Activated naive CD4-positive, alpha-beta T cell treated with anti-CD3 and anti-CD28 coated beads, Interleukin-2, amount 50 U/mL, for 24 hours (primary cell): ENCODE measurements around the gene IL1RAP.
A peak's percentile ranks its signal among the peaks of the same experiment; 100 is the strongest.
"Not testable (repeated sequence)": the region's sequence is repeated elsewhere in the genome, so short reads cannot be mapped to it uniquely, and the experiment has no call there.

ENCODE experiments used
- H3K27ac Mint-ChIP-seq: one replicate; pipeline ENCODE4 v1.8.0; 2021; ENCODE audit warnings: mild to moderate bottlenecking, mixed read lengths
- H3K27me3 Mint-ChIP-seq: one replicate; pipeline ENCODE4 v1.8.0; 2021; ENCODE audit warnings: mixed read lengths
- H3K36me3 Mint-ChIP-seq: one replicate; pipeline ENCODE4 v1.8.0; 2021; ENCODE audit warnings: mixed read lengths
- H3K4me1 Mint-ChIP-seq: one replicate; pipeline ENCODE4 v1.8.0; 2021; ENCODE audit warnings: mixed read lengths
- H3K4me3 Mint-ChIP-seq: one replicate; pipeline ENCODE4 v1.8.0; 2021; ENCODE audit warnings: mild to moderate bottlenecking, mixed read lengths
- H3K9me3 Mint-ChIP-seq: one replicate; pipeline ENCODE4 v1.8.0; 2021; ENCODE audit warnings: mixed read lengths

IL1RAP gene

DNA sequence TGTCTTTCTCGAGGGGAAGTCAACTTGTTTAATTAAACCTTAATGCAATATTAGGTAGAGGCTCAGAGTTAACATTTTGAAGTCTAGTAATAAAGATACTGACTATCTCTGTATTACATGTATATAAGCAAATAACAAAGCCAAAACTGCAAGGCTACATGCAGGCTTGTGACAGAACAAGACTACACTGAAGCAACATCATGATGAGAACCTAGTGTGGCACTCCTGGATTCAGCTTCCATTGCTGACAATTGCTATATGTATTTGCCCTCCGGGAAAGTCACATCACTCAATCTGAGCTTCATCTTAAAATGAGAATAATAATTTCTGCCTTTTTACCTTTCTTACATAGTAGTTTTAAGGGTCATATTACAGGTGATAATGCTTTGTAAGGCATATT, 15.6 kb upstream of the IL1RAP start:
- Mint-ChIP-seq H3K27me3 (peaks cover 10% of the 10 kb centered on the region), H3K4me3 (no peak overlapping the region), H3K27ac (no peak overlapping the region), H3K36me3 (no peaks in the 10 kb centered on the region), H3K9me3 (no peaks in the 10 kb centered on the region), H3K4me1 (peaks cover 3% of the 10 kb centered on the region)

DNA sequence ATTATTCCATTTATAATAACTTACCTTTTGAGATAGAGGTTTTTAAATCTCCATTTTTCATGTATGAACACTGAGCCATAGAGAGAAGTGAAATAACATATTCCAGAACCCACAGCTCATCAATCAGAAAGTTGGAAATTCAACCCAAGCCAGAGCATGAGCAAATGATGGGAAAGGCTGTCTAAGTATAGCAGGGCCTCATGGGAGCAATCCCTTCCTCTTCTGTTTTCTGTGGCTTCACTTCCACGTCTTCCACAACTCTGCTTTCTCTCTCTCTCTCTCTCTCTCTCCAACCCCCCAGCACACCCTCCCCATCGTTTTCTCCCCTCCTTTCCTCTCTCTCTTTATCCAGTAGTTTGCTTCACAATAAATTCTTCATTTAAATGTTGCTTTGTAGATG, 14.8 kb upstream of the IL1RAP start:
- H3K4me1 Mint-ChIP-seq = peaks cover 3% of the 10 kb centered on the region
- H3K27ac Mint-ChIP-seq = no peak overlapping the region
- peaks cover 10% of the 10 kb centered on the region for H3K27me3 Mint-ChIP-seq
- no peaks in the 10 kb centered on the region for H3K36me3 Mint-ChIP-seq
- no peaks in the 10 kb centered on the region for H3K9me3 Mint-ChIP-seq
- H3K4me3 Mint-ChIP-seq = no peak overlapping the region

DNA sequence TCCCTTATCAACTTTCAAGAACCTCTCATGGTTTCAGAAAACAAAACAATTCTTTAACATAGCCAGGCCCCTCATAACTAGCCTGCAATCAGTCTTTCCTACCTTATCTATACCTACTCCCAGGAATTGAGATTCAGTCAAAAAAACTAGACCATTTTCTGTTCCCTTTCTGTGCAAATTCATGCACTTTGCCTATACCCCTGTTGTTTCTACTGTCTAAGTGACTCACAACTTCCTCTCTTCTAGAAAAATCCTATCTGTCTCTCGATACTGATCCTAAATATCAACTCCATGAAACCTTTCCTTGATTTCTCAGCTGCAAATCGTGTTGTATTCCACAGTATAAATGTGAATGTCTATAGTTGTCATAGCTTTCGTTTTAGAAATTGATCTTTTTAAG, 10.9 kb upstream of the IL1RAP start:
- Mint-ChIP-seq H3K27me3 (peaks cover 7% of the 10 kb centered on the region), H3K36me3 (no peaks in the 10 kb centered on the region), H3K9me3 (no peaks in the 10 kb centered on the region), H3K4me3 (no peak overlapping the region), H3K4me1 (no peaks in the 10 kb centered on the region), H3K27ac (no peak overlapping the region)

DNA sequence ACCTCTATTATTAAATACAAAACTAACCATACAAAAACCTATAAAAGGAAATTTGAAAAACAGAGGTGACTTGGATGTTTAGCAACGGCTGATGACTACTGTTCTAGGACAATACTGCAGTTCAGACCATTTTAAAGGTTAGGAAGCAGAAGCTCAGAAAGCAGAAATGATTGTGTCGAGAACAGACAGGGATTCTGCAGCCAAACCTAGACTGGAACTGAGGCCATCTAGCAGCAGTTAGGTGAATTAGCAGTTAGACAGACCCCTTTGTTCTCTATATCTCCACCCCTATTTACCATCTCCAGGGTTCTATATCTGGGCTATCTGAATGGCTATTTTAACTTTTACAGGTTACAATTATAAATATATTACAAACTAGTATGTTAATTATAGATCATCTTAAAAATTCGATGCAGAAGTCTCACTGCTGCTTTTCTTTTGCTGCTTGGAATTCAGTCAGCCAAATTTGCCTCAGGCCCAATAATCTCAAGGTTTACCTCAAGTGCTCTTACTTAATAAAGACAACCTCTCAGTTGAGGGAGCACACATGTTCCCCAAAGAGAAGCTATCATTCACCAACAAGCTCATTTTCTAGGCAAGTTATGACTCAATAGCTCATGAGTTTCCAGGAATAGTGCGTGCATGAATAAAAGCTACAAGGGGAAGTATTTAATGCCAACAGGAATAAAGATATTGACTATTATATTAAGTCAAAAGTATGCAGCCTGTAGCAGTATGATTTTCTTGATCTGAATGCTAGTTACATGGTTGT, 9.3 kb upstream of the IL1RAP start:
- Mint-ChIP-seq H3K4me3 (no peak overlapping the region), H3K27ac (no peak overlapping the region), H3K4me1 (no peaks in the 10 kb centered on the region)

DNA sequence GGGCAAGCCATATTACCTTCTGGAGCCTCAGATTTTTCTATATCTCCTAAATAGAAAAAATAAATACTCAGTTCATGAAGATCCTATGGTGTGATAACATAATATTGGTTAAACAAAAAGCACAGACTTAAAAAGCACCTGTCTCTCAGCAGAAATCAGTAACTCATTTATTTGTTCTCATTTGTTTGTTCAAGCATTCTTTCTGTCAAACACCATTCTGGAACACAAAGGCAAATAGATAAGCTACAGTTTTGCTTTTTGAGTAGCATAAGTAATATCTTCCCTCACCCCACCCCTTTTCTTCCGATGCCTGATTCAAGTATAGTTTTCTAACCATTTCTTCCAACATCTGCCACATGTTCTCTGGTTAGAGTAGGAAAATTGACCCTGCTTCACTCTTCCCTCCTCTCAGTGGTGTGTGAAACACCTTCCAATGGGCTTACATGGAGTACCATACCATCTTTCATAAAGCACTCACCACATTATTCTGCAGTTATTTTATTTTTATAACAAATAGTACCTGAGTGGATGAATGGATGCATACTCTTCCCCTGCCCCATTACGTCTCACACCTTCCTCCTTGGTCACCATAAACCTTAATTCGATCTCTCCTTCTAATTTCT, 8.4 kb upstream of the IL1RAP start:
- Mint-ChIP-seq H3K27me3 (peaks cover 4% of the 10 kb centered on the region), H3K27ac (no peak overlapping the region), H3K4me1 (no peaks in the 10 kb centered on the region), H3K4me3 (no peak overlapping the region), H3K9me3 (no peaks in the 10 kb centered on the region), H3K36me3 (no peaks in the 10 kb centered on the region)

More for the DNA sequence above, 9.3 kb upstream of the IL1RAP start:
- H3K27me3 Mint-ChIP-seq = peaks cover 4% of the 10 kb centered on the region
- H3K9me3 Mint-ChIP-seq = no peaks in the 10 kb centered on the region
- no peaks in the 10 kb centered on the region for H3K36me3 Mint-ChIP-seq

DNA sequence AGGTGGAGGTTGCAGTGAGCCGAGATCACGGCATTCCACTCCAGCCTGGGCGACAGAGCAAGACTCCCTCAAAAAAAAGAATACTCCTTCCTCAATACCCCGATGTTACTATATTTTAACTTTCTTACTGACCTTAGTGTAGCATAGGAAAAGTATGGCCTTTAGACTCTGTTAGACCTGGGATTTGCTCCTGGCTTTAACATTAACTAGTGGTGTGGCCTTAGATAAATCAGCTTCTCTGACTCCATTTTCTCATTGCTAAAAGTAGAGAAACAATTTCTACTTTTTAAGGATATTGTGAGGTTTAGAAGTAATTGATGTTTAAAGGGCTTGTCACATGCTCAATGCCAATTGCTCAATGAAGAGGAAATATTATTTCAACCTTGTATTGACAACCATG, 7.6 kb upstream of the IL1RAP start:
- Mint-ChIP-seq H3K36me3 (no peaks in the 10 kb centered on the region), H3K4me3 (no peak overlapping the region), H3K27ac (no peak overlapping the region), H3K4me1 (no peaks in the 10 kb centered on the region), H3K27me3 (peaks cover 1% of the 10 kb centered on the region), H3K9me3 (no peaks in the 10 kb centered on the region)

DNA sequence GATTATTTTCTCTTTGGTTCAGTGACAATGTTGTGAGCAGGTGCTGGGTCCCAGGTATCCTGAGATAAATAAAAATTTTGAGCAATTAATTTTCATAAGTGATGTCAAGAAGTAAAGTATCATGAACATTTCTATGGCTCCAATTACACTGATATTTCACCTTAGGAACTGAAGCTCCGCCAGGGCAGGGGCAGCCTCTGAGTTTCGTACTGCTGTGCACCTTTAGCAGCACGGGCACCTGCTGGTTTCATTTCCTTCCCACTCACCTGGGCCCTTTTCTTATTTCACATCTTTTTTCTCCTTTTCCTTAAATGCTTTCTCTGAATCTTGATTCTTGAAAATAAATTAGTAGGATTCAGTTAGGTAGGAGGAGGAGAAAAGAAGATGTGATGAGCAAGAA, 1.2 kb upstream of the IL1RAP start:
- H3K4me3 Mint-ChIP-seq = peak overlapping the region; percentile 91
- peak overlapping the region; percentile 86 for H3K27ac Mint-ChIP-seq
- no peaks in the 10 kb centered on the region for H3K36me3 Mint-ChIP-seq
- H3K9me3 Mint-ChIP-seq = no peaks in the 10 kb centered on the region
- H3K27me3 Mint-ChIP-seq = no peaks in the 10 kb centered on the region
- peaks cover 38% of the 10 kb centered on the region for H3K4me1 Mint-ChIP-seq

DNA sequence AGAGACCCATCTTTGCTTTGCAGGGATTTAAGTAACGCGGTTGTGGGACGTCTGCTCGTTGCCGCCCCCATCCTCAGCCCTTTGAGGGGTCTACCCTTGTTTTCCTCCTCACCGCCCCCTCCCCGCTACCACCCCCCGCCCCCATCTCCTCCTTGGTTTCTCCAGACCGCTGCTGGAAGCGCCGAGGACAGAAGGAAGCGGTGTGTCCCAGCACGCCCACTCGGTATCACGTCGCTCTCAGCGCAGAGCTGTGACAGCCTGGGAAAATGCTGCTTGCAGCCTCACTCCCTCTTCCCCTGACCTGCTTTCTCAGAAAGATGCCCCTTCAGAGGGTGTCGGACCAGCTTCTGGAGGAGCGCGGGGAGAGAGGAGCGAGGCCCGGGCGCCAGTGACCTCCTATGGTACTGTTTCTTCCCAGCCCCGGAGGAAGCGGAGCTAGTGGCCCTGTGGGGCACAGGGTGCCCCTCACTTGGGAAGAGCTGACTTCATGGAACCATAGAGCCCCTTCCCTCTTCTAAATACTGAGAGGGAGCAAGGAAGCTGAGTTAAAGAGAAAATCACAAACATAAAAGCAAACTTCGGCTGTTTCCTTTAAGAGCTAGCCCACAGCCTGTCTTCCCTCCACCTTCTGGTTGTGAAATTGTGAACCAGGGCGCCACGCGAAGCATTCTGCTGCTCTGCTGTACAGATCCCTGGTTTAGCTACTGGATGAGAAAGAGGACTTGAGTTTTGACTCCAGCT, 698 bp downstream of the IL1RAP start:
- no peaks in the 10 kb centered on the region for H3K27me3 Mint-ChIP-seq
- peak overlapping the region; percentile 91 for H3K4me3 Mint-ChIP-seq
- peaks cover 46% of the 10 kb centered on the region for H3K4me1 Mint-ChIP-seq
- no peak overlapping the region for H3K27ac Mint-ChIP-seq
- peaks cover 5% of the 10 kb centered on the region for H3K36me3 Mint-ChIP-seq
- H3K9me3 Mint-ChIP-seq = no peaks in the 10 kb centered on the region

DNA sequence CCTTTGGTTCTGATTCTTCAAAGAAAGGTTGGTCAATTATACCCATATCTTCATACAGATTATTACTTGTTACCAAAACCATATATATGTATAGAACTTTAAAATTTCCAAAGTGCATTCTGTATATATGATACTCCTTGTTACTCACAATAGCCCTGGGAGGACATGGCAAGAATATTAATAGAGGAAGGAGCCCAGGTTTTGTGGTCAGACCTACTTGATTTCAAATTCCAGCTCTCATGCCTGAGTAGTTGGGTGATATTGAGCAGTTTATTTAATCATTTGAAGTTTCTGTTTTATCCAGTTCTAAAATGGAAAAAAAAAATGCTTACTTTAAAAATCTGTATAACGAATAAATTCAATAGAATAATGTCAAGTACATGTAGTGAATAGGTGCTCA, 2.5 kb downstream of the IL1RAP start:
- Mint-ChIP-seq H3K4me1 (peaks cover 46% of the 10 kb centered on the region), H3K36me3 (peaks cover 5% of the 10 kb centered on the region), H3K27me3 (no peaks in the 10 kb centered on the region), H3K9me3 (no peaks in the 10 kb centered on the region), H3K27ac (no peak overlapping the region), H3K4me3 (no peak overlapping the region)

DNA sequence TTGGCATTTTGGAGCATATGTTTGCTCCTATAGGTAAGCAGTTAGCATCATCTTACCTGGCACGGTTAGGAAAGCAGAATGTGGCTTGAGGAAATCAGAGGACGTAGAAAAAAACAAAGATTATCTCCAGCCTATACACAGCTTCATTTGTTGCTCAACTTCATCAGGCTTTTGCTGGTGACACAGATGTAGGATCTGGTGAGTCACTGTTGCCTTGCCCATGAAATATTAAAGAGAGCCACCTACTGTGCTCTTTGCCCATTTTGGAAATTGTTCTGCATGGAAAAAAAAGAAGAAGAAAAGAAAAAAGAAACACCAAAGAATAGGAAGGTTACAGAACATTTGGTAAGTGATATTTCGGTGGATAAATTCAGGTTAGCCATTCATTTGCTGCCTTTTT, 3.8 kb downstream of the IL1RAP start:
- Mint-ChIP-seq H3K4me1 (peaks cover 43% of the 10 kb centered on the region), H3K27me3 (no peaks in the 10 kb centered on the region), H3K36me3 (peaks cover 5% of the 10 kb centered on the region), H3K4me3 (no peak overlapping the region), H3K27ac (no peak overlapping the region), H3K9me3 (no peaks in the 10 kb centered on the region)

DNA sequence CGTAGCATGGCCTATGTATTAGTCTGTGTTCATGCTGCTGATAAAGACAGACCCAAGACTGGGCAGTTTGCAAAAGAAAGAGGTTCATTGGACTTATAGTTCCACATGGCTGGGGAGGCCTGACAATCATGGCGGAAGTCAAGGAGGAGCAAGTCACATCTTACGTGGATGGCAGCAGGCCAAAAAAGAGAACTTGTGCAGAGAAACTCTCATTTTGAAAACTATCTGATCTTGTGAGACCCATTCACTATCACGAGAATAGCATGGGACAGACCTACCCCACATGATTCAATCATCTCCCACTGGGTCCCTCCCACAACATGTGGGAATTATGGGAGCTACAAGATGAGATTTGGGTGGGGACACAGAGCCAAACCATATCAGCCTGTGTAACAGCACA, 4.6 kb downstream of the IL1RAP start:
- H3K4me1 Mint-ChIP-seq = peaks cover 35% of the 10 kb centered on the region
- not testable (repeated sequence) for H3K4me3 Mint-ChIP-seq, H3K27ac Mint-ChIP-seq

DNA sequence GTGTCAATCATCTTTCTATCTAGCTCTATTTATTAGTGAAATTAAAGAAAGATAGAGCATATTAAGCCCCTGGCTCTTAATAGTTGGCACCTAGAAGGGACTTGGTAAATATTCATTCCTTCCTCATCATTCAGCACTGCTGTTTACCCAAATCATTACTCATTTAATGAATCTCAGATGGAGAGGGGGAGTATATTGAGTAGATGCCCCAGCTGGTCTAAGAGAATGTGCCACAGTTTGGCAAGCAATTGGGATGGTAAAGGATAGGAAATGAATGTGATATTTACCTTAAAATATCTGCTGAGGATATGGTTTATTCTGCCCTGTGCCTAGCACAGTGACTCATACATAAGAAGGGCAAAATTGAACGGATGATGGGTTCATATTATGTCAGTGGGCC, 6.0 kb downstream of the IL1RAP start:
- Mint-ChIP-seq H3K4me3 (no peak overlapping the region), H3K27ac (no peak overlapping the region), H3K27me3 (no peaks in the 10 kb centered on the region), H3K9me3 (no peaks in the 10 kb centered on the region), H3K4me1 (peaks cover 33% of the 10 kb centered on the region), H3K36me3 (peaks cover 5% of the 10 kb centered on the region)

More for the DNA sequence above, 4.6 kb downstream of the IL1RAP start:
- H3K9me3 Mint-ChIP-seq, H3K27me3 Mint-ChIP-seq, H3K36me3 Mint-ChIP-seq: not testable (repeated sequence)

DNA sequence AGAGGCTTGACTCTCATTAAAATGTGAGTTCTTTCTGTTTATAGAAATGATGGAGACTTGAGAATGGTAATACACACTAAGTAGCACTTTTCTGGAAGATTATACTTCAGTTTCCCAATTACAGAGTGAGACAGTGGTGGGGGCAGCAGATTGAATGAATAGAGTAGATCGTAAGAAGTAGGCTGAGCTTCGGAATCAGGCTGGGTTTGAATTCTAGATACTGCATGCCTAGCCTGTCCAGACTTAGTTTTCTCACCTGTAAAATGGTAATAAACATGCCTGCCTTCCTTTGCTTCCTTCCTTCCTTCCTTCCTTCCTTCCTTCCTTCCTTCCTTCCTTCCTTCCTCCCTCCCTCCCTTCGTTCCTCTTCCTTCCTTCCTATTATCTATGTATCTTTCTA, 8.1 kb downstream of the IL1RAP start:
- H3K36me3 Mint-ChIP-seq = peaks cover 5% of the 10 kb centered on the region
- H3K27me3 Mint-ChIP-seq = no peaks in the 10 kb centered on the region

DNA sequence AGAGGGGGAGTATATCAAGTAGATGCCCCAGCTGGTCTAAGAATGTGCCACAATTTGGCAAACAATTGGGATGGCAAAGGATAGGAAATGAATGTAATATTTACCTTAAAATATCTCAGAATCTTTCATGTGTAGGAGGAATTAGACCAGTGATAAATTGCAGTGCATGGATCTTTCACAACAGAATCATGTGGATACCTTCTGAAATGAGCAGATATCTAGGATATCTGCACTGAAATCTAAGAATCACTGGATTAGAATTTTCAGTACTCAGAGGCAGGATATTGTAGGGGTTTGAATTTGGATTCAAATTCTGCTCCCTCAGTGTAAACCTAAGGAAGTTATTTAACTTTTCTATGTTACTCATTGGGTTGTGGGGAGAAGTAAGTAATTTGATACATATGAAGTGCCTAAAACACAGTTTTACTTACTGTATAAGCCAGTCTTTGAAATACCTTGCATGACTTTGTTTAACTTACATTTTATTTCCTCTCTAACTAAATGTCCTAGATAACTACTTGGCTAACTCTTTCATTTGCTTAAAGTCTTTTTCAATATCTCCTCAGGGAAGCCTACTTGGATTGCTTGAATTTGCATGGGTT, 8.8 kb downstream of the IL1RAP start:
- Mint-ChIP-seq H3K4me1 (peaks cover 13% of the 10 kb centered on the region), H3K27ac (no peak overlapping the region), H3K9me3 (no peaks in the 10 kb centered on the region), H3K27me3 (no peaks in the 10 kb centered on the region), H3K36me3 (peaks cover 4% of the 10 kb centered on the region), H3K4me3 (no peak overlapping the region)

More for the DNA sequence above, 8.1 kb downstream of the IL1RAP start:
- Mint-ChIP-seq H3K4me3 (no peak overlapping the region), H3K27ac (no peak overlapping the region), H3K4me1 (peaks cover 20% of the 10 kb centered on the region), H3K9me3 (no peaks in the 10 kb centered on the region)

DNA sequence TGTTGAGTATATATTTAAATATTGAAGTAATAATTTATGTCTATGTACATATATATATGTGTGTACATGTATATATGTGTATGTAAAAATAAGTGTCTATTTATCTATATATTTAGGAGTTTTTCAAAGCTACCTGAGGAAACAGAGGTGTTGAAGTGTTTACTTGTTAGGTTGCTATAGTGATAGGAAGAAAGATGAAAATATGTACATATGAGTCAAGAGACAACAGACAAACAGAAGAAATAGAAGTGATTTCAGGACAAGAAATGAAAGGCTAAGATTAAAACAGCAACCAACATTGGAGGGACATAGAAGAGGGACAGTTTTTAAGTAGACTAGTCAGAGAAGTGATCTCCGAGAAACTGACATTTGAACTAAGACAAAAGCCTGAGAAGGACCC, 11.1 kb downstream of the IL1RAP start:
- peaks cover 8% of the 10 kb centered on the region for H3K36me3 Mint-ChIP-seq
- peaks cover 5% of the 10 kb centered on the region for H3K4me1 Mint-ChIP-seq
- no peak overlapping the region for H3K27ac Mint-ChIP-seq
- no peaks in the 10 kb centered on the region for H3K27me3 Mint-ChIP-seq
- H3K4me3 Mint-ChIP-seq = no peak overlapping the region
- no peaks in the 10 kb centered on the region for H3K9me3 Mint-ChIP-seq

DNA sequence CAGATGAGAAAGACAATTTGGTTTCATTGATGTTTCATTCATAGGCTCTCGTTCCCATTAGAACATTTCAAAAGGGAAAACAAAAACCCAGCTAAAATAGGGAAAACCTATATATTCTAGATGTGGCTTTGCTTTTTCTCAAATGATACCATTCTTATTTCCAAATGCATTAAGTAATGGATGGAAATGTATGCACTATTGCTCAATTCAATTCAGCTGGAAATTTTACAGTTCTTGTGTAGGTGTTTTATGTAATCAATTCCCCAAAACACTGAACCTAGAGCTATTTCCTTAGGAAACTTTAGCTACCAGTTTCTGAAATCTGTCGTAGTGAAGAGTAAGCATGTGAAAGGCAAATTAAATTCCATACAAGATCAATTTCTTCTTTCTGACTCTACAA, 11.7 kb downstream of the IL1RAP start:
- Mint-ChIP-seq H3K4me3 (no peak overlapping the region), H3K36me3 (peaks cover 10% of the 10 kb centered on the region), H3K4me1 (peaks cover 5% of the 10 kb centered on the region), H3K27me3 (no peaks in the 10 kb centered on the region), H3K9me3 (no peaks in the 10 kb centered on the region), H3K27ac (no peak overlapping the region)
